NCI-H2196 treated with DMSO at 0.1 percent for 48 hours (cell line): Measurements from ENCODE around the gene ARHGAP35.

Experiments
- DNase-seq: peaks from one replicate; lab custom pipeline; 2025; ENCODE audit not compliant: unreplicated experiment; lab: John Stamatoyannopoulos, UW

Gene ARHGAP35

GRCh38 chr19:46901701-46902401, 41.1 kb downstream of the ARHGAP35 start:
- DNase-seq, result no peak

- no peak for DNase-seq
Measured at GRCh38 chr19:46902402-46902766, 41.6 kb downstream of the ARHGAP35 start.

GRCh38 chr19:46903458-46903857, 42.7 kb downstream of the ARHGAP35 start:
- DNase-seq, result no peak

- no peak for DNase-seq
Measured at GRCh38 chr19:46904114-46905060, 43.6 kb downstream of the ARHGAP35 start.

GRCh38 chr19:46906221-46906620, 45.4 kb downstream of the ARHGAP35 start:
- DNase-seq, result no peak

GRCh38 chr19:46907880-46908279, 47.1 kb downstream of the ARHGAP35 start:
- DNase-seq, result no peak

- DNase-seq, result no peak
Measured at GRCh38 chr19:46909356-46909755, 48.6 kb downstream of the ARHGAP35 start.
